K562 (cell line): ENCODE data around the gene PURA. TPM values are rescaled to one million over a fixed set of nuclear protein-coding genes. Genes with fewer than 3 reads are reported as not detected.

Experiments
- ATAC-seq: fragments of 200-7000 bp; cut with Tn5 transposase; 3 replicates; pipeline ENCODE4 v1.9.1; 2020; ENCODE audit warnings: moderate library complexity
- BruUV-seq: library from RNA; stranded (reverse); fragments of 400-500 nt; replicated peaks from 2 replicates; lab custom pipeline; 2021; lab: Mats Ljungman, UMichigan
- CTCF ChIA-PET: fragments of 300-600 bp; formaldehyde crosslinking; extraction: SDS; loops from one replicate; lab custom pipeline; 2021; ENCODE audit warnings: low intra/inter-chr PET ratio; lab: Yijun Ruan, JAX
- POLR2A ChIA-PET: fragments of 300-600, 350-650 bp; sonication (Branson Sonifier 250); formaldehyde crosslinking; extraction: SDS; loops from one replicate; lab custom pipeline; 2021; ENCODE audit warnings: antibody characterized with exemption, inconsistent platforms; lab: Yijun Ruan, JAX
- DNase-seq, 4 experiments: peaks; one replicate each; pipeline versions ENCODE4 v3.0.0 to v3.0.0-alpha.2; 2011 to 2018; ENCODE audit warnings: low spot score in 3 of 4, mixed read lengths in 3 of 4; ENCODE audit errors: extremely low read depth in 1 of 4
- FAIRE-seq: peaks from 2 replicates; lab custom pipeline; 2011; peaks lifted over from hg19 to GRCh38; lab: Jason Lieb, UNC
- H2AFZ ChIP-seq: 2 replicates; pipeline ENCODE4 v1.6.0; 2011; ENCODE audit warnings: low read depth, low read length, control low read depth, inconsistent platforms
- H3K27ac ChIP-seq: fragments of 200-600 bp; 3 replicates; pipeline ENCODE4 v1.8.0; 2011; ENCODE audit warnings: low read depth, mild to moderate bottlenecking, control low read depth, inconsistent platforms, low read length, moderate library complexity, mixed read lengths; ENCODE audit errors: extremely low read depth
- H3K27me3 ChIP-seq, 2 experiments: fragments of 300-600 bp in 1 of 2; 2 replicates in 1 of 2; 3 replicates in 1 of 2; pipeline versions ENCODE4 v1.6.0 to v1.8.0; 2011; ENCODE audit warnings: inconsistent platforms in 2 of 2, low read length in 2 of 2, mild to moderate bottlenecking in 1 of 2, mixed read lengths in 1 of 2, moderate library complexity in 1 of 2; ENCODE audit not compliant: control insufficient read depth in 2 of 2, insufficient read depth in 2 of 2
- H3K36me3 ChIP-seq: fragments of 300-600 bp; 3 replicates; pipeline ENCODE4 v1.8.0; 2011; ENCODE audit warnings: mild to moderate bottlenecking, low read length, inconsistent platforms; ENCODE audit not compliant: control insufficient read depth, insufficient read depth
- H3K4me1 ChIP-seq, 2 experiments: fragments of 200-600 bp in 1 of 2; replicated peaks in 1 of 2; 2 replicates in 1 of 2; 3 replicates in 1 of 2; pipeline versions ENCODE4 v1.5.1 to v1.8.0; 2011; ENCODE audit warnings: inconsistent platforms in 2 of 2, low read length in 2 of 2, mild to moderate bottlenecking in 1 of 2, mixed read lengths in 1 of 2, moderate library complexity in 1 of 2; ENCODE audit not compliant: control insufficient read depth in 2 of 2, insufficient read depth in 2 of 2
- H3K4me2 ChIP-seq: 2 replicates; pipeline ENCODE4 v1.6.1; 2011; ENCODE audit warnings: low read length, control low read depth, inconsistent platforms, mixed read lengths; ENCODE audit not compliant: insufficient read depth
- H3K4me3 ChIP-seq: fragments of 200-600 bp; sonication (generic), shearing (Covaris generic); 2 replicates; pipeline ENCODE4 v1.5.1; 2016; ENCODE audit warnings: control low read depth, inconsistent platforms
- H3K79me2 ChIP-seq: fragments of 200-600 bp; 3 replicates; pipeline ENCODE4 v1.8.0; 2011; ENCODE audit warnings: low read length, inconsistent platforms; ENCODE audit not compliant: control insufficient read depth, insufficient read depth
- H3K9ac ChIP-seq, 2 experiments: 2 replicates each; pipeline versions ENCODE4 v1.6.0 to v1.6.1; 2011; ENCODE audit warnings: low read depth in 2 of 2, low read length in 2 of 2, control low read depth in 1 of 2, inconsistent platforms in 1 of 2, mild to moderate bottlenecking in 1 of 2, mixed read lengths in 1 of 2; ENCODE audit not compliant: insufficient read depth in 1 of 2
- H3K9me1 ChIP-seq: one replicate; pipeline ENCODE4 v1.6.0; 2011; ENCODE audit warnings: inconsistent platforms, mild to moderate bottlenecking, low read length, moderate library complexity; ENCODE audit not compliant: control insufficient read depth, insufficient read depth
- H3K9me3 ChIP-seq: replicated peaks from 2 replicates; pipeline ENCODE4 v1.5.1; 2011; ENCODE audit warnings: low read depth, low read length, inconsistent platforms; ENCODE audit not compliant: control insufficient read depth, insufficient read depth
- H4K20me1 ChIP-seq: replicated peaks from 2 replicates; pipeline ENCODE4 v1.6.1; 2011; ENCODE audit warnings: low read length, inconsistent platforms, mixed read lengths; ENCODE audit not compliant: control insufficient read depth, insufficient read depth
- ATF7 ChIP-seq: fragments of 450-650 bp; IDR thresholded peaks from 2 replicates; pipeline ENCODE4 v1.7.1; 2014; ENCODE audit warnings: mild to moderate bottlenecking, moderate library complexity
- FOXJ2 ChIP-seq: fragments of 200-800 bp; sonication (Bioruptor generic); IDR thresholded peaks from 2 replicates; pipeline ENCODE4 v1.6.1; 2016; ENCODE audit warnings: missing genetic modification characterization, missing compliant biosample characterization
- ZNF668 ChIP-seq: fragments of 250-450 bp; sonication (Bioruptor Pico); IDR thresholded peaks from 2 replicates; pipeline ENCODE4 v1.8.0; 2022; ENCODE audit warnings: mild to moderate bottlenecking, inconsistent platforms
- ZNF830 ChIP-seq: fragments of 250-450 bp; sonication (Bioruptor Pico); IDR thresholded peaks from 2 replicates; pipeline ENCODE4 v1.5.0; 2021; ENCODE audit warnings: mild to moderate bottlenecking
- WGBS: fragments of 100-300 bp; shearing (Covaris generic); methylation state at CpG from one replicate; pipeline ENCODE4 v1.1.6; 2016; ENCODE audit warnings: low coverage, mixed read lengths; ENCODE audit not compliant: insufficient coverage; ENCODE audit errors: missing lambda C conversion rate; 5-methylcytosine and 5-hydroxymethylcytosine counted together
- in situ Hi-C: fragments of 300-500 bp; cut with MboI; formaldehyde crosslinking; loops from 4 replicates; pipeline ENCODE4 v1.15.0; 2018; ENCODE audit warnings: inconsistent platforms, mixed read lengths
- intact Hi-C: fragments of 100-400 bp; cut with micrococcal nuclease; formaldehyde crosslinking; loops from 2 replicates; pipeline ENCODE4 v1.14.2; 2022
- polyA plus RNA-seq, 8 experiments: library from polyadenylated mRNA; depleted of rRNA in 4 of 8; stranded (reverse) in 5 of 8; unstranded in 3 of 8; fragments of >200 nt; fragmentation: Nextera tagmentation in 2 of 8; fragmentation: Illumina TruSeq in 1 of 8; extraction: Ambion mirVana in 2 of 8; extraction: Trizol in 1 of 8; gene quantifications; 2 replicates each; pipeline versions ENCODE4 v1.2.1 to v1.2.3, GENCODE V29; 2011 to 2014; ENCODE audit warnings: inconsistent platforms in 1 of 8, missing spikeins in 1 of 8
- total RNA-seq, 7 experiments: library from RNA; depleted of rRNA in 6 of 7; stranded (reverse); fragments of >200 nt in 6 of 7; fragmentation: Illumina TruSeq in 2 of 7; extraction: Trizol in 2 of 7; gene quantifications; 2 replicates each; pipeline versions ENCODE4 v1.2.1 to v1.2.3, GENCODE V29; 2011 to 2021; ENCODE audit warnings: low replicate concordance in 1 of 7
- TF ChIP-seq, protein P1 (sequence below): IDR thresholded peaks from 2 replicates; pipeline ENCODE4 v1.6.1; 2016; ENCODE audit warnings: missing genetic modification characterization, missing compliant biosample characterization
- TF ChIP-seq, protein P2 (sequence below): fragments of 450-650 bp; IDR thresholded peaks from 2 replicates; pipeline ENCODE4 v1.6.1; 2018; ENCODE audit not compliant: partially characterized antibody
- TF ChIP-seq, protein P3 (sequence below): fragments of 250-450 bp; sonication (Bioruptor Pico); IDR thresholded peaks from 2 replicates; pipeline ENCODE4 v1.5.0; 2021; ENCODE audit warnings: mild to moderate bottlenecking, borderline replicate concordance

Gene PURA
- total and polyA plus RNA-seq, 9 of the 15 experiments (the other 6 are each of a cell fraction or from before 2014, with no cell fraction given), result 3.2 to 11.1 (median 5.4) TPM

DNA sequence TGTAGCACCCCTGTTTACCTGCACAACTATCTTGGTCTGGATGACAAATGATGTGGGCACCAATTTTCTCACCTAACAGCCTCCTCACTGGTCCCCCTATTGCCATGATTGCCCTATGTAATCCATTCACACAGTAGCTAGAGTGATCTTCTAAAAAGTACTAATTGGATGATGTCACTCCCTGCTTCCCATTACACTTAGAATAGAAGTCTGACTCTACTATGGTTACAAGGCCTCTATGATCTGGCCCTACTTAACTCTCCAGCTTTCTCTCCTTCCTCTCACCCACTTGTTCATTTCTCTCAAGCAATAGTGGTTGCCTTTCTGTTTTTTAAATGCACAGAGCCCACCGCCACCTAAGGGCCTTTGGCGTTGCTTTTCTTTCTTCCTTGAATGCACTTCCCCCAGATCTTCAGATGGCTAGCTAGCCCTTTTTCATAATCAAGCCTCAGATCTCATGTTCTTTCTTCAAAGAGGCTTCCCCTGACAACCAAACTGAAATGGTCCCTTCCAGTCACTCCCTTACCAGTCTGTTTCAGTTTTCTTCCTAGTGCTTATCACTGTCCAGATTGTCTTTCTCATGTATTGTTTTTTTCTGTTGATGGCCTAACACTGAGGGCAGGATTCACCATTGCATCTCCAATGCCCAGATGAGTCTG, 20.5 kb downstream of the PURA start:
- ChIA-PET CTCF (interaction anchor here (1.7 kb wide), 1 partner anchor 61 kb away, joined by 5 read pairs; no protein-coding TSS in a partner anchor), POLR2A (interaction anchor here (0.8 to 1.7 kb wide), 3 partner anchors 12 to 58 kb away, joined by 3 to 7 read pairs (median 4); no protein-coding TSS in a partner anchor)
- FAIRE-seq (peak; percentile 54), ATAC-seq (no peak), DNase-seq (no peak)
- H3K4me3 ChIP-seq, result no peak overlapping the region
- no peaks in the 10 kb centered on the region for H3K9me1 ChIP-seq
- H3K4me2 ChIP-seq, result no peak overlapping the region
- H4K20me1 ChIP-seq, result no peaks in the 10 kb centered on the region
- 29% methylated on average over 2 of the region's 2 CpGs for WGBS
- H3K9ac ChIP-seq, result no peak overlapping the region
- H2AFZ ChIP-seq, result no peak overlapping the region
- no peaks in the 10 kb centered on the region for H3K36me3 ChIP-seq
- no peaks in the 10 kb centered on the region; a peak in 1 of 5 replicates for H3K4me1 ChIP-seq
- intact Hi-C loops (no loop called here), in situ Hi-C loops (no loop called here)
- H3K79me2 ChIP-seq, result no peaks in the 10 kb centered on the region
- H3K27ac ChIP-seq, result no peak overlapping the region
- H3K27me3 ChIP-seq, result peaks cover 3 to 5% of the 10 kb centered on the region in 2 experiments; a peak in 2 of 5 replicates
- no peak for TF ChIP-seq ZNF668
- TF ChIP-seq ZNF830 (CRISPR knock-in tag), result no peak
- 0 out of 2 replicates have a peak, but pooled peaks have one; percentile 14 for TF ChIP-seq ATF7
- TF ChIP-seq, protein P1, sequence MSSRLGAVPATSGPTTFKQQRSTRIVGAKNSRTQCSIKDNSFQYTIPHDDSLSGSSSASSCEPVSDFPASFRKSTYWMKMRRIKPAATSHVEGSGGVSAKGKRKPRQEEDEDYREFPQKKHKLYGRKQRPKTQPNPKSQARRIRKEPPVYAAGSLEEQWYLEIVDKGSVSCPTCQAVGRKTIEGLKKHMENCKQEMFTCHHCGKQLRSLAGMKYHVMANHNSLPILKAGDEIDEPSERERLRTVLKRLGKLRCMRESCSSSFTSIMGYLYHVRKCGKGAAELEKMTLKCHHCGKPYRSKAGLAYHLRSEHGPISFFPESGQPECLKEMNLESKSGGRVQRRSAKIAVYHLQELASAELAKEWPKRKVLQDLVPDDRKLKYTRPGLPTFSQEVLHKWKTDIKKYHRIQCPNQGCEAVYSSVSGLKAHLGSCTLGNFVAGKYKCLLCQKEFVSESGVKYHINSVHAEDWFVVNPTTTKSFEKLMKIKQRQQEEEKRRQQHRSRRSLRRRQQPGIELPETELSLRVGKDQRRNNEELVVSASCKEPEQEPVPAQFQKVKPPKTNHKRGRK (tag), result no peak
- TF ChIP-seq, protein P2, sequence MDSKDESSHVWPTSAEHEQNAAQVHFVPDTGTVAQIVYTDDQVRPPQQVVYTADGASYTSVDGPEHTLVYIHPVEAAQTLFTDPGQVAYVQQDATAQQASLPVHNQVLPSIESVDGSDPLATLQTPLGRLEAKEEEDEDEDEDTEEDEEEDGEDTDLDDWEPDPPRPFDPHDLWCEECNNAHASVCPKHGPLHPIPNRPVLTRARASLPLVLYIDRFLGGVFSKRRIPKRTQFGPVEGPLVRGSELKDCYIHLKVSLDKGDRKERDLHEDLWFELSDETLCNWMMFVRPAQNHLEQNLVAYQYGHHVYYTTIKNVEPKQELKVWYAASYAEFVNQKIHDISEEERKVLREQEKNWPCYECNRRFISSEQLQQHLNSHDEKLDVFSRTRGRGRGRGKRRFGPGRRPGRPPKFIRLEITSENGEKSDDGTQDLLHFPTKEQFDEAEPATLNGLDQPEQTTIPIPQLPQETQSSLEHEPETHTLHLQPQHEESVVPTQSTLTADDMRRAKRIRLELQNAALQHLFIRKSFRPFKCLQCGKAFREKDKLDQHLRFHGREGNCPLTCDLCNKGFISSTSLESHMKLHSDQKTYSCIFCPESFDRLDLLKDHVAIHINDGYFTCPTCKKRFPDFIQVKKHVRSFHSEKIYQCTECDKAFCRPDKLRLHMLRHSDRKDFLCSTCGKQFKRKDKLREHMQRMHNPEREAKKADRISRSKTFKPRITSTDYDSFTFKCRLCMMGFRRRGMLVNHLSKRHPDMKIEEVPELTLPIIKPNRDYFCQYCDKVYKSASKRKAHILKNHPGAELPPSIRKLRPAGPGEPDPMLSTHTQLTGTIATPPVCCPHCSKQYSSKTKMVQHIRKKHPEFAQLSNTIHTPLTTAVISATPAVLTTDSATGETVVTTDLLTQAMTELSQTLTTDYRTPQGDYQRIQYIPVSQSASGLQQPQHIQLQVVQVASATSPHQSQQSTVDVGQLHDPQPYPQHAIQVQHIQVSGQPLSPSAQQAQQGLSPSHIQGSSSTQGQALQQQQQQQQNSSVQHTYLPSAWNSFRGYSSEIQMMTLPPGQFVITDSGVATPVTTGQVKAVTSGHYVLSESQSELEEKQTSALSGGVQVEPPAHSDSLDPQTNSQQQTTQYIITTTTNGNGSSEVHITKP, result peak; percentile 87
- no peak for TF ChIP-seq FOXJ2 (tag)
- TF ChIP-seq, protein P3, sequence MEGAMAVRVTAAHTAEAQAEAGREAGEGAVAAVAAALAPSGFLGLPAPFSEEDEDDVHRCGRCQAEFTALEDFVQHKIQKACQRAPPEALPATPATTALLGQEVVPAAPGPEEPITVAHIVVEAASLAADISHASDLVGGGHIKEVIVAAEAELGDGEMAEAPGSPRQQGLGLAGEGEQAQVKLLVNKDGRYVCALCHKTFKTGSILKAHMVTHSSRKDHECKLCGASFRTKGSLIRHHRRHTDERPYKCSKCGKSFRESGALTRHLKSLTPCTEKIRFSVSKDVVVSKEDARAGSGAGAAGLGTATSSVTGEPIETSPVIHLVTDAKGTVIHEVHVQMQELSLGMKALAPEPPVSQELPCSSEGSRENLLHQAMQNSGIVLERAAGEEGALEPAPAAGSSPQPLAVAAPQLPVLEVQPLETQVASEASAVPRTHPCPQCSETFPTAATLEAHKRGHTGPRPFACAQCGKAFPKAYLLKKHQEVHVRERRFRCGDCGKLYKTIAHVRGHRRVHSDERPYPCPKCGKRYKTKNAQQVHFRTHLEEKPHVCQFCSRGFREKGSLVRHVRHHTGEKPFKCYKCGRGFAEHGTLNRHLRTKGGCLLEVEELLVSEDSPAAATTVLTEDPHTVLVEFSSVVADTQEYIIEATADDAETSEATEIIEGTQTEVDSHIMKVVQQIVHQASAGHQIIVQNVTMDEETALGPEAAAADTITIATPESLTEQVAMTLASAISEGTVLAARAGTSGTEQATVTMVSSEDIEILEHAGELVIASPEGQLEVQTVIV (CRISPR knock-in tag), result no peak
- H3K9me3 ChIP-seq, result no peaks in the 10 kb centered on the region; the same call in 1 of the 2 replicates
- no TSS peak for BruUV-seq
